SKM-1 (cell line): Measurements from ENCODE around the gene CPA4.

Source experiments
- DNase-seq: peaks from one replicate; lab custom pipeline; 2025; ENCODE audit not compliant: unreplicated experiment; lab: John Stamatoyannopoulos, UW

CPA4 gene

GRCh38 chr7:130274296-130274695 lies 18.7 kb upstream of the CPA4 start:
- DNase-seq, result no peak

GRCh38 chr7:130274983-130275591 lies 17.9 kb upstream of the CPA4 start:
- no peak for DNase-seq

- no peak for DNase-seq
These were observed 17.1 kb upstream of the CPA4 start for GRCh38 chr7:130275826-130276297.

- no peak for DNase-seq
These were observed 15.9 kb upstream of the CPA4 start for GRCh38 chr7:130276796-130277762.

GRCh38 chr7:130277763-130278643 lies 15.0 kb upstream of the CPA4 start:
- no peak for DNase-seq

GRCh38 chr7:130278860-130279259 lies 14.1 kb upstream of the CPA4 start:
- DNase-seq, result no peak

- DNase-seq, result no peak
These were observed 13.7 kb upstream of the CPA4 start for GRCh38 chr7:130279286-130279685.

- DNase-seq, result no peak
These were observed 13.1 kb upstream of the CPA4 start for GRCh38 chr7:130279906-130280305.

GRCh38 chr7:130281260-130281659 lies 11.7 kb upstream of the CPA4 start:
- DNase-seq, result no peak

- no peak for DNase-seq
These were observed 6.1 kb upstream of the CPA4 start for GRCh38 chr7:130286881-130287280.

- no peak for DNase-seq
These were observed 4.8 kb upstream of the CPA4 start for GRCh38 chr7:130288168-130288567.

- DNase-seq, result no peak
These were observed 4.1 kb upstream of the CPA4 start for GRCh38 chr7:130288829-130289228.

- no peak for DNase-seq
These were observed 3.5 kb upstream of the CPA4 start for GRCh38 chr7:130289478-130289877.

GRCh38 chr7:130290745-130291144 lies 2.2 kb upstream of the CPA4 start:
- no peak for DNase-seq

- no peak for DNase-seq
These were observed 560 bp downstream of the CPA4 start for GRCh38 chr7:130293521-130293920.

GRCh38 chr7:130294314-130294713 lies 1.4 kb downstream of the CPA4 start:
- DNase-seq, result no peak

- no peak for DNase-seq
These were observed 3.4 kb downstream of the CPA4 start for GRCh38 chr7:130296221-130296951.

- no peak for DNase-seq
These were observed 4.9 kb downstream of the CPA4 start for GRCh38 chr7:130297628-130298543.

- DNase-seq, result no peak
These were observed 5.8 kb downstream of the CPA4 start for GRCh38 chr7:130298544-130299326.
